ENCODE results near the gene CRACDL. TPM values are rescaled to one million over a fixed set of nuclear protein-coding genes. Genes with fewer than 3 reads are reported as not detected.

CRACDL gene
- total RNA-seq, 1 experiment from 2014 or later = 2.4 TPM

DNA sequence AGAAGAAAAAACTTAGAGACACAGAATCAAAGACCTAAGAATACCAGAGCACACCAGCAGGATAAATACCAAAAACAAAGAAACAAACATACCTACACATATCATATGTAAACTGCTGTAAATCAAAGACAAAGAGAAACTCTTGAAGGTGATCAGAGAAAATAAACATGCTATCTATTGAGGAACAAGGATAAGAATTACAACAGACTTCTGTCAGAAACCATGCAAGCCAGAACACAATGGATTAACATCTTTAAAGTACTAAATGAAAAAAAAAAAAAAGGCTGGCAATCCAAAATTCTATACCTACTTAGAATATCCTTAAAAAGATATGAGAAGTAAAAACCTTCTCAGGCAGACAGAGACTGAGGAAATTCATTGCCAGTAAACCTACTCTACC is 153.5 kb downstream of the CRACDL start:
- CTCF ChIA-PET = no interaction called here
- no peaks in the 10 kb centered on the region for H3K36me3 ChIP-seq (ENCODE audit: control insufficient read depth, insufficient read depth, low read length)
- H3K4me1 ChIP-seq (ENCODE audit: control insufficient read depth, insufficient read depth, low read length) = no peaks in the 10 kb centered on the region
- DNase-seq (ENCODE audit: low read depth, low spot score) = no peak
- no peak for ATAC-seq
- BruUV-seq (replicated peaks) = no TSS peak
- POLR2A ChIA-PET = no interaction called here
- intact Hi-C loops (cut with micrococcal nuclease; ENCODE audit: unreplicated experiment) = no loop called here
- TF ChIP-seq, protein P1, sequence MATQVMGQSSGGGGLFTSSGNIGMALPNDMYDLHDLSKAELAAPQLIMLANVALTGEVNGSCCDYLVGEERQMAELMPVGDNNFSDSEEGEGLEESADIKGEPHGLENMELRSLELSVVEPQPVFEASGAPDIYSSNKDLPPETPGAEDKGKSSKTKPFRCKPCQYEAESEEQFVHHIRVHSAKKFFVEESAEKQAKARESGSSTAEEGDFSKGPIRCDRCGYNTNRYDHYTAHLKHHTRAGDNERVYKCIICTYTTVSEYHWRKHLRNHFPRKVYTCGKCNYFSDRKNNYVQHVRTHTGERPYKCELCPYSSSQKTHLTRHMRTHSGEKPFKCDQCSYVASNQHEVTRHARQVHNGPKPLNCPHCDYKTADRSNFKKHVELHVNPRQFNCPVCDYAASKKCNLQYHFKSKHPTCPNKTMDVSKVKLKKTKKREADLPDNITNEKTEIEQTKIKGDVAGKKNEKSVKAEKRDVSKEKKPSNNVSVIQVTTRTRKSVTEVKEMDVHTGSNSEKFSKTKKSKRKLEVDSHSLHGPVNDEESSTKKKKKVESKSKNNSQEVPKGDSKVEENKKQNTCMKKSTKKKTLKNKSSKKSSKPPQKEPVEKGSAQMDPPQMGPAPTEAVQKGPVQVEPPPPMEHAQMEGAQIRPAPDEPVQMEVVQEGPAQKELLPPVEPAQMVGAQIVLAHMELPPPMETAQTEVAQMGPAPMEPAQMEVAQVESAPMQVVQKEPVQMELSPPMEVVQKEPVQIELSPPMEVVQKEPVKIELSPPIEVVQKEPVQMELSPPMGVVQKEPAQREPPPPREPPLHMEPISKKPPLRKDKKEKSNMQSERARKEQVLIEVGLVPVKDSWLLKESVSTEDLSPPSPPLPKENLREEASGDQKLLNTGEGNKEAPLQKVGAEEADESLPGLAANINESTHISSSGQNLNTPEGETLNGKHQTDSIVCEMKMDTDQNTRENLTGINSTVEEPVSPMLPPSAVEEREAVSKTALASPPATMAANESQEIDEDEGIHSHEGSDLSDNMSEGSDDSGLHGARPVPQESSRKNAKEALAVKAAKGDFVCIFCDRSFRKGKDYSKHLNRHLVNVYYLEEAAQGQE (IDR thresholded peaks at IDR 0.05; ENCODE audit: insufficient read depth in 1 of 2, low read depth in 2 of 2, low read length in 1 of 2) = no peak
- TF ChIP-seq TCF7L2 (IDR thresholded peaks at IDR 0.05; ENCODE audit: low read depth, low read length) = no peak
- no peak for TF ChIP-seq SIN3A (IDR thresholded peaks at IDR 0.05; ENCODE audit: borderline replicate concordance, insufficient read depth, low read depth, low read length)
- no peak for TF ChIP-seq POLR2AphosphoS5 (IDR thresholded peaks at IDR 0.05; ENCODE audit: low read depth, low read length)
- TF ChIP-seq, protein P2, sequence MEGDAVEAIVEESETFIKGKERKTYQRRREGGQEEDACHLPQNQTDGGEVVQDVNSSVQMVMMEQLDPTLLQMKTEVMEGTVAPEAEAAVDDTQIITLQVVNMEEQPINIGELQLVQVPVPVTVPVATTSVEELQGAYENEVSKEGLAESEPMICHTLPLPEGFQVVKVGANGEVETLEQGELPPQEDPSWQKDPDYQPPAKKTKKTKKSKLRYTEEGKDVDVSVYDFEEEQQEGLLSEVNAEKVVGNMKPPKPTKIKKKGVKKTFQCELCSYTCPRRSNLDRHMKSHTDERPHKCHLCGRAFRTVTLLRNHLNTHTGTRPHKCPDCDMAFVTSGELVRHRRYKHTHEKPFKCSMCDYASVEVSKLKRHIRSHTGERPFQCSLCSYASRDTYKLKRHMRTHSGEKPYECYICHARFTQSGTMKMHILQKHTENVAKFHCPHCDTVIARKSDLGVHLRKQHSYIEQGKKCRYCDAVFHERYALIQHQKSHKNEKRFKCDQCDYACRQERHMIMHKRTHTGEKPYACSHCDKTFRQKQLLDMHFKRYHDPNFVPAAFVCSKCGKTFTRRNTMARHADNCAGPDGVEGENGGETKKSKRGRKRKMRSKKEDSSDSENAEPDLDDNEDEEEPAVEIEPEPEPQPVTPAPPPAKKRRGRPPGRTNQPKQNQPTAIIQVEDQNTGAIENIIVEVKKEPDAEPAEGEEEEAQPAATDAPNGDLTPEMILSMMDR (IDR thresholded peaks at IDR 0.05) = no peak
- H3K27me3 ChIP-seq (ENCODE audit: control insufficient read depth, insufficient read depth, low read length) = no peaks in the 10 kb centered on the region
- in situ Hi-C loops (cut with HindIII; ENCODE audit: low pct_unique_long_range_greater_than_20kb, low sequenced_read_pairs) = no loop called here
- no peak overlapping the region for H3K27ac ChIP-seq (ENCODE audit: low read length)
- H3K9me3 ChIP-seq (ENCODE audit: control insufficient read depth, insufficient read depth, low read depth, low read length) = peaks cover 13% of the 10 kb centered on the region; the same call in 1 of the 2 replicates
- no peak overlapping the region for H3K4me3 ChIP-seq (ENCODE audit: low read depth in 2 of 2, low read length in 2 of 2)

DNA sequence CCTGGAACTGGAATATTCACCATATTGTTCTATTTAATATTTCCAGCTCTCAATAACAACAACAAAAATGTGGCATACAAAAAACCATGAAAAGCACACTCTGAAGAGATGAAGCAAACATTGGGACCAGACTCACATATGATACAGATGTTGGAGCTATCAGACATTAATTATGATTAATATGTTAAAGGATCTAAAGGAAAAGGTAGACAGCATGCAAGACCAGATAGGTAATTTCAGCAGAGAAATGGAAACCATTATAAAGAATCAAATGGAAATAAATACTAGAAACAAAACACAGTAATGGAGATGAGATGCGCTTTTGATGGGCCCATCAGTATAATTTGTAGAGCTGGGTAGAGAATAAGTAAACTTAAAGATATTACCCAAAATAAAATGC is 154.2 kb downstream of the CRACDL start:
- DNase-seq (ENCODE audit: low read depth, low spot score) (no peak), ATAC-seq (no peak)
- ChIA-PET POLR2A (no interaction called here), CTCF (no interaction called here)
- Histone ChIP-seq H3K36me3 (ENCODE audit: control insufficient read depth, insufficient read depth, low read length) (no peaks in the 10 kb centered on the region), H3K4me3 (ENCODE audit: low read depth in 2 of 2, low read length in 2 of 2) (no peak overlapping the region), H3K9me3 (ENCODE audit: control insufficient read depth, insufficient read depth, low read depth, low read length) (peaks cover 13% of the 10 kb centered on the region; the same call in 1 of the 2 replicates), H3K4me1 (ENCODE audit: control insufficient read depth, insufficient read depth, low read length) (no peaks in the 10 kb centered on the region), H3K27ac (ENCODE audit: low read length) (no peak overlapping the region), H3K27me3 (ENCODE audit: control insufficient read depth, insufficient read depth, low read length) (no peaks in the 10 kb centered on the region)
- in situ Hi-C loops (cut with HindIII; ENCODE audit: low pct_unique_long_range_greater_than_20kb, low sequenced_read_pairs) = no loop called here
- BruUV-seq (replicated peaks) = no TSS peak
- intact Hi-C loops (cut with micrococcal nuclease; ENCODE audit: unreplicated experiment) = no loop called here
- TF ChIP-seq TCF7L2 (IDR thresholded peaks at IDR 0.05; ENCODE audit: low read depth, low read length) (no peak), SIN3A (IDR thresholded peaks at IDR 0.05; ENCODE audit: borderline replicate concordance, insufficient read depth, low read depth, low read length) (no peak), POLR2AphosphoS5 (IDR thresholded peaks at IDR 0.05; ENCODE audit: low read depth, low read length) (no peak)
- TF ChIP-seq, protein P1 (IDR thresholded peaks at IDR 0.05; ENCODE audit: insufficient read depth in 1 of 2, low read depth in 2 of 2, low read length in 1 of 2) = no peak
- TF ChIP-seq, protein P2 (IDR thresholded peaks at IDR 0.05) = no peak

Measured in Panc1 (cell line).